GM19328 (cell line): Measurements from ENCODE around the gene SEMA5A.

Experiments used
- ATAC-seq: cut with Tn5 transposase; IDR thresholded peaks from one replicate; pipeline ENCODE4 v1.9.1; 2021; ENCODE audit warnings: mild to moderate bottlenecking, moderate library complexity; ENCODE audit not compliant: unreplicated experiment

Gene SEMA5A

GRCh38 chr5:9551567-9552537 is 6.0 kb upstream of the SEMA5A start:
- no peak for ATAC-seq

GRCh38 chr5:9549941-9550340 is 4.1 kb upstream of the SEMA5A start:
- no peak for ATAC-seq

- ATAC-seq = no peak
These were observed 1.5 kb upstream of the SEMA5A start for GRCh38 chr5:9547122-9547947.

- no peak for ATAC-seq
These were observed 511 bp downstream of the SEMA5A start for GRCh38 chr5:9545136-9545991.

- no peak for ATAC-seq
These were observed 1.3 kb downstream of the SEMA5A start for GRCh38 chr5:9544502-9545135.

GRCh38 chr5:9544056-9544455 is 1.8 kb downstream of the SEMA5A start:
- ATAC-seq = no peak

- ATAC-seq = no peak
These were observed 2.5 kb downstream of the SEMA5A start for GRCh38 chr5:9543311-9543920.

GRCh38 chr5:9540791-9541190 is 5.1 kb downstream of the SEMA5A start:
- no peak for ATAC-seq

GRCh38 chr5:9538504-9538903 is 7.4 kb downstream of the SEMA5A start:
- no peak for ATAC-seq

- no peak for ATAC-seq
These were observed 8.4 kb downstream of the SEMA5A start for GRCh38 chr5:9537223-9538141.

- ATAC-seq = no peak
These were observed 9.2 kb downstream of the SEMA5A start for GRCh38 chr5:9536717-9537116.

GRCh38 chr5:9534881-9535517 is 10.9 kb downstream of the SEMA5A start:
- ATAC-seq = no peak

- no peak for ATAC-seq
These were observed 12.1 kb downstream of the SEMA5A start for GRCh38 chr5:9533562-9534364.

- ATAC-seq = no peak
These were observed 12.8 kb downstream of the SEMA5A start for GRCh38 chr5:9533096-9533495.

- ATAC-seq = no peak
These were observed 16.4 kb downstream of the SEMA5A start for GRCh38 chr5:9529513-9529912.

- ATAC-seq = no peak
These were observed 16.8 kb downstream of the SEMA5A start for GRCh38 chr5:9529041-9529480.

GRCh38 chr5:9524941-9525340 is 20.9 kb downstream of the SEMA5A start:
- no peak for ATAC-seq
